ENCODE results near the gene ZCWPW1.

- TF ChIP-seq POLR2A (IDR thresholded peaks at IDR 0.05) (no peak), CTCF (IDR thresholded peaks at IDR 0.05) (no peak)
Observed at GRCh38 chr7:100415448-100415847, 13.1 kb downstream of the ZCWPW1 start.
